SK-N-SH (cell line): Measurements from ENCODE around the gene KRT2.

Experiments used
- FOXM1 ChIP-seq: IDR thresholded peaks from 2 replicates; pipeline ENCODE4 v1.4.0; 2012; ENCODE audit warnings: low read depth, mild to moderate bottlenecking
- GABPA ChIP-seq: IDR thresholded peaks from 2 replicates; pipeline ENCODE4 v1.4.0; 2012; ENCODE audit warnings: low read depth, mild to moderate bottlenecking
- POLR2AphosphoS5 ChIP-seq: IDR thresholded peaks from 2 replicates; pipeline ENCODE4 v1.6.1; 2012; ENCODE audit warnings: low read depth, low read length
- REST ChIP-seq: IDR thresholded peaks from 2 replicates; pipeline ENCODE4 v1.6.1; 2012; ENCODE audit warnings: mild to moderate bottlenecking, low read depth, low read length, moderate library complexity
- SMC3 ChIP-seq: IDR thresholded peaks from 2 replicates; pipeline ENCODE4 v1.6.1; 2012; ENCODE audit warnings: low read depth, low read length, improper control_type of control experiment
- TAF1 ChIP-seq: IDR thresholded peaks from 2 replicates; pipeline ENCODE4 v1.6.1; 2012; ENCODE audit warnings: low read depth, mild to moderate bottlenecking, low read length, moderate library complexity, borderline replicate concordance
- TCF12 ChIP-seq: IDR thresholded peaks from 2 replicates; pipeline ENCODE4 v1.4.0; 2012
- TEAD4 ChIP-seq: IDR thresholded peaks from 2 replicates; pipeline ENCODE4 v1.4.0; 2012; ENCODE audit warnings: mild to moderate bottlenecking, borderline replicate concordance; ENCODE audit not compliant: insufficient read depth
- TF ChIP-seq, protein P1 (sequence below): fragments of 200-600 bp; sonication (generic); IDR thresholded peaks from 2 replicates; pipeline ENCODE4 v1.6.1; 2017; ENCODE audit warnings: antibody characterized with exemption, mild to moderate bottlenecking, moderate library complexity

GRCh38 chr12:52644078-52644415 is 8.0 kb downstream of the KRT2 start:
- TF ChIP-seq GABPA (no peak), TEAD4 (no peak), POLR2AphosphoS5 (no peak), REST (no peak), FOXM1 (no peak), SMC3 (no peak), TCF12 (no peak), TAF1 (no peak)
- TF ChIP-seq, protein P1, sequence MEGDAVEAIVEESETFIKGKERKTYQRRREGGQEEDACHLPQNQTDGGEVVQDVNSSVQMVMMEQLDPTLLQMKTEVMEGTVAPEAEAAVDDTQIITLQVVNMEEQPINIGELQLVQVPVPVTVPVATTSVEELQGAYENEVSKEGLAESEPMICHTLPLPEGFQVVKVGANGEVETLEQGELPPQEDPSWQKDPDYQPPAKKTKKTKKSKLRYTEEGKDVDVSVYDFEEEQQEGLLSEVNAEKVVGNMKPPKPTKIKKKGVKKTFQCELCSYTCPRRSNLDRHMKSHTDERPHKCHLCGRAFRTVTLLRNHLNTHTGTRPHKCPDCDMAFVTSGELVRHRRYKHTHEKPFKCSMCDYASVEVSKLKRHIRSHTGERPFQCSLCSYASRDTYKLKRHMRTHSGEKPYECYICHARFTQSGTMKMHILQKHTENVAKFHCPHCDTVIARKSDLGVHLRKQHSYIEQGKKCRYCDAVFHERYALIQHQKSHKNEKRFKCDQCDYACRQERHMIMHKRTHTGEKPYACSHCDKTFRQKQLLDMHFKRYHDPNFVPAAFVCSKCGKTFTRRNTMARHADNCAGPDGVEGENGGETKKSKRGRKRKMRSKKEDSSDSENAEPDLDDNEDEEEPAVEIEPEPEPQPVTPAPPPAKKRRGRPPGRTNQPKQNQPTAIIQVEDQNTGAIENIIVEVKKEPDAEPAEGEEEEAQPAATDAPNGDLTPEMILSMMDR, result no peak
